Stimulated activated CD8-positive, alpha-beta memory T cell treated with anti-CD3 and anti-CD28 coated beads, Interleukin-4, amount 100 ng/mL, for 4 hours (primary cell): ENCODE results near the gene OR4D10.
"Not testable (repeated sequence)": the region's sequence is repeated elsewhere in the genome, so short reads cannot be mapped to it uniquely, and the experiment has no call there.

ENCODE experiments used
- DNase-seq, 2 donors: peaks; one replicate each; pipeline ENCODE4 v3.0.0-alpha.2; 2020; ENCODE audit warnings: low read depth in 2 of 2, low spot score in 1 of 2

Gene OR4D10

DNA sequence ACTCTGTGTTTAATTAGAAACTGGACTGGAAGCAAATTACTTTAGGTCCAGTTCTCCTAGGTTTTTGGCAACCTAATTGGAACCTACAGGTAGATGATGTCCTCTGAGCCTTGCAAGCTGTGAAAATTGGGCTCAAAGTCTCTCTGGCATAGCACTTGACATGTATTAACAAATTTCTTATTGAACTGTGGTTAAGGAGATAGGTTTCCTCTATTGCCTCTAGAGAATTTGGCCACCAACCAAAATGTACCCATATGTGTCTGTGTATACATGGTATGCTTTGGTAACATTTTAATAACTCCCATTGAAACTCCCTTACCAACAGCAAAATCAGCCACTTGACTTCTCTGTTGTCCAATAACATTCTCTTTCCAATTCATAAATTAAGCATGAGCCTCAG is at the start of gene OR4D10:
Gene OR4D10 (plus strand): TSS at position 301 of the 400 bp plus-strand sequence. CDS start 4,115 bp downstream, outside the sequence.
- no peak for DNase-seq

DNA sequence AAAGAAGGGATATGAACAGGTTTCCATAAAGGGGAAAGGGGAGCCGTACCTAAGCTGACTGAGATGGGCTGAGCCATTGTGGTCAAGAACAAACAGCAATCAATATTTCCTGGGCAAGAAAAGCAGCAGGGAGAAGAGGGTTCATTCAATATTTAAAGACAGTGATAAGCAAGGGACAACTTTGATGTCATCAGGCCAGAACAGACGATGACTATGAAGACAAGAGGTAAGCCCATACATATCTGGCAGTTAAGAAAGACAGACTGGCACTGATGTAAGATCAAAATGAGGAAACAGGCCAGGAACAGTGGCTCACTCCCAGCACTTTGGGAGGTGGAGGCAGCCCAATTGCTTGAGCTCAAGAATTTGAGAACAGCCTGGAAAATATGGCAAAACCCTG is 49.3 kb upstream of the OR4D10 start:
- DNase-seq, result no peak

DNA sequence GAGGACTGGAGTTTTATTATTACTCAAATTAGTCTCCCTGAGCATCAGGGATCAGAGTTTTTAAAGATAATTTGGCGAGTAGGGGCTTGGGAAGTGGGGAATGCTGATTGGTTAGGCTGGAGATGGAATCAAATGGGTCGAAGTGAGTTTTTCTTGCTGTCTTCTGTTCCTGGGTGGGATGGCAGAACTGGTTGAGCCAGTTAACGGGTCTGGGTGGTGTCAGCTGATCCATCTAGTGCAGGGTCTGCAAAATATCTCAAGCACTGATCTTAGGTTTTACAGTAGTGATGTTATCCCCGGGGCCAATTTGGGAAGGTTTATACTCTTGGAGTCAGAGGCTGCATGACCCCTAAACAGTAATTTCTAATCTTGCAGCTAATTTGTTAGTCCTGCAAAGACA is 48.0 kb upstream of the OR4D10 start:
- DNase-seq, result no peak

DNA sequence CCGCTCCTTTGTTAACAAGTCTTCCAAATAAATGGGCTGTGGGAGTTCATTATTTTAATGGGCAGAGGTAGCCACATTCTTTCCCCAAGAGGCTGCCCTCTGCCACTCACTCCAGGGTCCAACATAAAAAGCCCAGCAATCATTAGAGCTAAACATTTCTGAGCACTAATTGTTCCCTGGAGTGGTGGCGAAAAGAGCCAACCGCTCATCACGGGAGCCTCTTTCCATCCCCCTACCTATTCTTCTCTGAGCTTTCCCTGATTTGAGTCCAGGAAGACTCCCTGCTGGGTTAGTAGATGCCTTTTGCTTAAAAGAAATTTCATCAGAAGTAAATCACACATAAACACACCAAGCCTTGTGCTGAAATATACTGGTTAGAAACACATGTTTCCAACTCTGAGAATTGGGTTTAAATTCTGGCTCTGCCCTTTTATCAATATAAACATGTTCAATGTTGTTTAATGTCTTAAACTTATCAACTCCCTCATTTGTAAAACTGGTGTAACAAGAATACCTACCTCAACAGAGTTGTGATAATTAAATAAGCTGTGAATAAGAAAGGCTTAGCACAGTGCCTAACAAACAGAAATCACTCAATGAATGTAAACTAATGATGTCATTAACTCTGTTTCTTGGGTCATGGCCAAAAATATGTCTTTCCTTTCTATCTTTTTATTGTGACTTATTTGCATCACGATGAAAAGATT is 46.6 kb upstream of the OR4D10 start, which contains the start of gene OR5A2:
Gene OR5A2 (minus strand): TSS at position 53 of the 707 bp plus-strand sequence. CDS start 3,460 bp downstream, outside the sequence.
- DNase-seq, result no peak

DNA sequence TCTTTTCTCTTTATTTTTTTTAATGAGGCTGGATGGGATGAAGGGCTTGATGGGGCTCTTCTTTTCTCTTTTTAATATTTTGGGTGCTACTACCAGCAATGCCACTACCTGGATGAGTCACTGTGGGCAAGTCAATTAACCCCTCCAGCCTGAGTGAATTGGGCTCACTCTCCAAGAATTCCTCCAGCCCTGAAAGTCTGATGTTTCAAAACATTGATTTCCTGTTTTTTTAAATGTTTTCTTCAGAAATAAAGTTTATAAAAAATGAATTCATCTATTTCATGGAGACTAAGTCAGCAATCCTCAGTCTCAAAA is 46.1 kb upstream of the OR4D10 start:
- no peak for DNase-seq

DNA sequence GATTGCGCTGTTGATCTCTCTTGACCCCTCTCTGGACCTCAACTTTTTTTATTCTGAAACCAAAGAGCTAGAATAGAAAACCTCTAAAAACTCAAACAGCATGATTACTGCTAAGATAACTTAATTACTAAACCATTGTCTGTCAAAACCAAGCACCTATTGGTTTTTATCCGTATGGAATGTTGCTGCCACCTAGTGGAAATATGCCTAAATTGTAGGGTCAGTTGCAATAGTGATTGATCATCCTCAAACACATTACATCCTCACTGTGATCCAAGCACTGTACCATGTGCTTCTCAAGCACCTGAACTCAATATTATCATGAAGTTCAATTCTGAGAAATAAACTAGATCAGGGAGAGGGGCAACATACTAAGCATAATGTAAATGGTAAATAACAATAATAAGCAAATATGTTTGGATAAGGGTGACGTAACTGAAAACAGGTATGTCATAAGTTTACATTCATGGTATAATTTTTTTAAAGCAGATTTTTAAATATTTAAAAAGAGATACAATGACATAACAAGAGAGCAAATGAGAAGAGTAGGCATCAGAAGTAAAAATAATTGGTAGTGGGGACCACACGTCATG is 43.1 kb upstream of the OR4D10 start:
- DNase-seq, result no peak

DNA sequence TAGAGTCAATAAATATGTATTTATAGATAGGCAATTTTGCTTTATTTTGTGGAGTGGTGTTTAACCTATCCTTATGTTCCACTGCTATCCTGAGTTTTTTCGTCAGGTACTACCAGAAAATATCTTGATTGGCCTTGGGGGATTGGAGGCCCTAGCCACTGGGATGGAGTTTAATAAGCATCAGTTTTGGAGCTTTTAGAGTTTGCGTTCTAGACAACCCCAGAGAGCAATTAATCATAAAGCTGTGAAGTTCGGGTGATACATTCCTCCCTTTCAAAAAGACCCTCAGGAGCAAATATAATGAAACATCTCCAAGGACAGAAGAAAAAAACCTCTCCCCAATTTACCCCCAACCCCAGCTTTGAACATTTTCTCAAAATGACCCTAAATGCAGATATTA is 36.9 kb upstream of the OR4D10 start, which contains the start of gene OR5A1:
Gene OR5A1 (plus strand): TSS at position 301 of the 400 bp plus-strand sequence. CDS start 6,700 bp downstream, outside the sequence.
- no peak for DNase-seq

DNA sequence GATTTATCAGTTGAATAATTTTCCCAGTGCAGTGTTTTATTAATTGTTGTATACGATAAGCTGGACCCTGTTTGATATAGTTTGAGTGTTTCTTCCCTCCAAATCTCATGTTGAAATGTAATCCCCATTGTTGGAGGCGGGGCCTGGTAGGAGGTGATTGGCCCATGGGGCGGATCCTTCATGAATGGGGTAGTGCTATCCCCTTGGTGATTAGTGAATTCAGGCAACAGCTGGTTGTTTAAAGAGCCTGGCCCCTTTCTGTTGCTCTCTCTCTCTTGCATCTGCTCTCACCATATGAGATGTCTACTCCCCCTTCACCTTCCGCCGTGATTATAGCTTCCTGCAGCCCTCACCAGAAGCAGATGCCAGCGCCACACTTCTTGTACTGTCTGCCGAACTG is 35.3 kb upstream of the OR4D10 start:
- no peak for DNase-seq

DNA sequence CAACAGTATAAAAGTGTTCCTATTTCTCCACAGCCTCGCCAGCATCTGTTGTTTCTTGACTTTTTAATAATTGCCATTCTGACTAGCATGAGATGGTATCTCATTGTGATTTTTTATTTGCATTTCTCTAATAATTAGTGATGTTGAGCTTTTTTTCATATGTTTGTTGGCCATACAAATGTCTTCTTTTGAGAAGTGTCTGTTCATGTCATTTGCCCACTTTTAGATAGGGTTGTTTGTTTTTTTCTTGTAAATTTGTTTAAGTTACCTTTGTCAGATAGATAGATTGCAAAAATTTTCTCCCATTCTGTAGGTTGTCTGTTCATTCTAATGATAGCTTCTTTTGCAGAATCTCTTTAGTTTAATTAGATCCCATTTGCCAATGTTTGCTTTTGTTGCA is 27.5 kb upstream of the OR4D10 start:
- DNase-seq, result not testable (repeated sequence)

DNA sequence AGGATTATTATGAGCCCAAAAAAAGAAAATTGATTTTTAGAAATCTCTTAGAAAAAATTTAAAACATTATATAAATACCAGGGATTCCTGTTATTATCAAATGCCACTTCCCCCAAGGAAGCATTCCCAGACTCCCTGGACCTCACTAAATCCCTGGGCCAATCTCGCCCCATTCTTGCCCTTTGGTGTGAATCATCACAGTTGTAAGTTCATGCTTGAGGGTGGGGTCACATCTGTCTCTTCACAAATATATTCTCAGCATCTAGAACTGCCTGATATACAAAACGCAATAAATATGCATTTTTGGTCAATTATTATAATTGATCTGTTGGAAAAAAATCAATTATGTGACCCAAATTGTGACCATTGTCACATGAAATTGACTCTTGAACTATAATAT is 24.6 kb upstream of the OR4D10 start:
- no peak for DNase-seq

DNA sequence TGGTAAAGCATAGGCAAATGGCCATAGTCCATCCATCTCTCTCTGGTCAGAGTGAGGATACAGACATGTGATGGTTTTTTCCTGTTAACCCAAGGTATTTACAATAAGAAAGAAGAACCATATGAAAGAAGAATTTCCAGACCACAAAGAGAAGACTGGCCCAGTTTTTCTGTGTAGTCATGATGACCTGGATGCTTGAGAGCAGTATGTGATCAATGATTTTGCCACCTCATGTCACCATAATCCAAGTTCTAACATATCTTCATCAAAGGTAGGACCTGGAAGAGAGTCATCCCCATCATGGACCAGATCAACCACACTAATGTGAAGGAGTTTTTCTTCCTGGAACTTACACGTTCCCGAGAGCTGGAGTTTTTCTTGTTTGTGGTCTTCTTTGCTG is 16.5 kb upstream of the OR4D10 start, which contains the start of gene OR4D6:
Gene OR4D6 (plus strand): TSS at position 301 of the 400 bp plus-strand sequence. CDS start 0 bp downstream, at position 301.
- no peak for DNase-seq

DNA sequence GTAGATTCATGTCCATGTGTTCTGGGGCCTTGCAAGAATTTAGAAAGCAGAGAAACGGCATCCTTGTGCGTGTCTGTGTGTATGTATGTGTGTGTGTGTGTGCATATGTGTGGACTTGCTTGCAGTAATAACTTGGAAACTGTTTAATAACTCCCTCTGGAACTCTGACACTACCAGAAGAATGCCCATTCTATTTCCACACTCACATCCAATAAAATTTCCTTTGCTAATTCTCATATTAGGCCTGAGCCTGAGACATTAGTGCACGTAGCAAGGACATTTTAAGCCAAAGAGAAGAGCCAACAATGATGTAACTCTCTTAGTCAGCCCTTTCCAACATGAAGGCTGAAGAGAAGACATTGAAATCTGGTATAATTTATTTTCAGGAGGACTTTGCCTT is 13.2 kb upstream of the OR4D10 start:
- DNase-seq, result no peak

DNA sequence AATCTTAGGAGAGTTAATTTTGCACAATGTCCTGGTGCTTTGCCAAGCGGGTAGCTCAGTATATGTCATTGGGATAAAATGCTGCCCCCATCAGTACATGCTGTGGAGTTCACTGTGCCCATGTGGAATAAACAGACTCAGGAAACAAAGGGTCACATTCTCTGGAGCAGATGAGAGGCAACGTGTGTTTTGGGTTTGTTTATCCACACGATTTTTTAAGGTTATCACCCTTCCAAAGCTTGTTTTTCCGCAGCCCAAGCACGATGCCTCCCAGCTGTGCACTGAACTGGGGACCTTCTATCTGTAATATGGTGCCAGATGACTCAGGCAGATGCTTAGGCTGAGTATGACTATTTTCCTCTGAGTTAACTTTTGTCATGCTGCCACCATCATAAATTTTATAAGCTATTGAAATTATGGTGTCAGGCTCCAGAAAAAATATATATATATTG is 9.9 kb upstream of the OR4D10 start:
- DNase-seq, result no peak

DNA sequence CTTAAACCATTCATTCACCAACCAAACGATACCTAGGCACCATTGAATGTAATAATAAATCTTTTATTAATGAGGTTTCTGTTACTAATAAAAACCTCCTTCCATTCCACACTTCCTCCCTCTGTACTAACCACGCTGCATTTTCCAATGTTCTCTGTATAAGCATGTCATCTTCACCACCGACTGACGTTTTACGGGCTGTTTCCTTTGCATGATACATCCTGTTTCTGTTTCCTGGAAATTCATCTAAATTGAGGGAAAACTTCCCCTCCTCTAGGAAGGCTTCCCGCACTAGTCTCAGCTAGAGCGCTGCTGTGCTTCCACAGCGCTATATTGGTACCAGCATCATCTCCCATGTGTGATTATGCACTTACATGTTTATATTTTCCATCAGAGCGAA is 2.1 kb downstream of the OR4D10 start:
- no peak for DNase-seq

DNA sequence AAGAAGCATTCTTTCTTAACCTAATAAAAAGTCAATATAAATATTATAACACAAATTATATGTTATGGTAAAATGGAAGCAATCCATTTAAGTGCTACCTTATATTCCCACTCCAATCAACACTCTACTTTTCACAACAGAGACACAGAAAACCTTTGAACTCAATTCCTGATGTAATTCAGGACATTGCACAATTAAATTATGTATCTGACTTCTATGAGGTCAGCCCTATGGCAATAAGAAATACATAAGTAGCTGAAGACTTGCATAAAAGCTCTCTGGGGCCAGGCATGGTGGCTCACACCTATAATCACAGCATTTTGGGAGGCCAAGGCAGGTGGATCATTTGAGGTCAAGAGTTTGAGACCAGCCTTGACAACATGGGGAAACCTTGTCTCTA is 6.8 kb downstream of the OR4D10 start:
- DNase-seq, result no peak

DNA sequence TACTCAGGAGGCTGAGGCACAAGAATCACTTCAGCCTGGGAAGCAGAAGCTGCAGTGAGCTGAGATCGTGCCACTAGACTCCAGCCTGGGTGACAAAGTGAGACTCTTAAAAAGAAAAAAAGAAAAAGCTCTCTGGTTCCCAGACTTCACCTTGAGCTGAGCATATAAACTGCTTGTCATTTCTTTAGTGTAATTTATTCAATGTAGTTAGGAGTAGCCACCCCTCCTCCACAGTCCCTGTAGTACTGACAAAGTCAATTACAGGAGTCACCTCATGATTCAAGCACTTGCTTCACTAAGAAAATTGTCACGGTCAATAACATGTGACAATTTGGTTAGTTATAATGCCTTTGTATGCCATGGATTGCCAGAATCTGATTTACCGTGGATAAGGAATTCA is 7.2 kb downstream of the OR4D10 start:
- DNase-seq, result no peak

DNA sequence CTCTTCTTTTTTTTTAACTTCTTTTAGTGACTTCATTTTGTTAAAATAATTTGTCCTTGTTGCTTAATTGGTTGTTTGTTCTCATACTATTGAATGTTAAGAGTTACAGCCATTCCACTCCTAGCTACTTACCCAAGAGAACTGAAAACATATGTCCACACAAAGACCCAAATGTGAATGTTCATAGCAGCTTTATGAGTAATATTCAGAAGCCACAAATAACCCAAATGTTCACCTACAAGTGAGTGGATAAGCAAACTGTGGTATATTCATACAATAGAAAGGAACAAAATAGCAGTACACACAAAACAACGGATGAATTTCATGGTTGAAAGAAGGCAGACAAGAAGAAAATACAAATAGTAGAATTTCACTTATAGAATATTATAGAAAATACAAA is 28.8 kb downstream of the OR4D10 start:
- no peak for DNase-seq

DNA sequence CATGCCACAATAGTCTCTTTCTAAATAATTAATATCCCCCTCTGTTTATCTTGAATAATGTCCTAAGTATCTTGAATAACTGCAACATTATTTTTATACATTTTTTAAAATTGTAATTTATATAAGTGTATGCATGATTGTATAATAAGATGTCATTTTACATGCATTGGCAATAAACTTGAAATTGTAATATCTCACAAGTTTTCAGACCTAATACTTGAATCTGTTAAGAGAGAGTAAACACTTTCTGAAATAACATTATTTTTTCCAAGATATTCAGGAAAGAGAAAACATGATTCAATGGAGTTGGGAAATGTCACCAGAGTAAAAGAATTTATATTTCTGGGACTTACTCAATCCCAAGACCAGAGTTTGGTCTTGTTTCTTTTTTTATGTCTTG is 30.2 kb downstream of the OR4D10 start, which contains the start of gene OR4D11:
Gene OR4D11 (plus strand): TSS at position 301 of the 400 bp plus-strand sequence. CDS start 0 bp downstream, at position 301.
- DNase-seq, result no peak

DNA sequence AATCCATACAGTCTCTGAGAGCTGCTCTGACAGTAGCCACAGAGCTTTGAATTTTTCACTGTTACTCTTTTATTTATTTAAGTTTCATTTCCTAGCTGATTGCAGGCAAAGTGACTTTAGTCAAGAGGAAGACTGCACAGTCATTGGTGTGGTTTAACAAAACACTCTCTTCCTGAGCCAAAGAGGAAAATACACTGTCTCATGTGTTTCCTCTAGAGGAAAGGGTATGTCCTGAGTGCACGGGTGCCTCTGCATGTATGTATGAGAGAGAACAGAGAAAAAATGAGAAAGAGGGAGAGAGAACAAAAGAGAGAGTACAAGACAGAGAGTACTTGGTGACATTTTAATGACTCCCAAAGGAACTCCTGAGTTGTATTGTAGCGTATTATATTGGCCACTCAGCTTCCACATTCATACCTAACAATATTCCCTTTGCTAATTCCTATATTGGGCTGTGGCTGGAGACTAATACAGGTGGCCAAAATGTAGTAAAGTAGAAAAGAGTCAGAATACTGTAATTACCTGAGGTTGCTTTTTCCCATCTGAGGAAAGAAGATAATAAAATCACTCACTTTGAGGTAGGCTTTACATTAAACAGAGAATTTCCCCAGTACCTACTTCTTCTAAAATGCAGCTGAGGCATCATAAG is 38.0 kb downstream of the OR4D10 start, which contains the start of gene OR4D9:
Gene OR4D9 (plus strand): TSS at position 599 of the 649 bp plus-strand sequence. CDS start 3,374 bp downstream, outside the sequence.
- no peak for DNase-seq

DNA sequence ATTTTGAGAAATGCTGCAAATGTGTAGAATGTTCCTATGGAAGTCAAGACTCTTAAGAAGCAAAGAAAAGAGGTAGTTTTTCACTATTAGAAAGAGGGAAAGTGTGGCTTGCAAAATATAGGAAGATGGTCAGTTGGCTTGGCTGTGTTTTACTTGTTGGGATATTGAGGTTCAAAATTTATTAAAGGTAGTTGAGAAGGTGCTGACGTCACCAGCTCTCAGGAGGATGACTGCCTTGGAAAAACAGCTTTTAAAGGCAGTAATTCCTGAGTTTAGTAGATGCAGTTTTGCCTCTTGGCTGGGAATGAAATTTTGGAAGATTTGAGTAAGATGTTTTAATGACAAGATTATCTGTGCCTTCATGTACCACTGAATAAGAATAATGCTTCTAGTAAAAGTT is 38.6 kb downstream of the OR4D10 start:
- no peak for DNase-seq

DNA sequence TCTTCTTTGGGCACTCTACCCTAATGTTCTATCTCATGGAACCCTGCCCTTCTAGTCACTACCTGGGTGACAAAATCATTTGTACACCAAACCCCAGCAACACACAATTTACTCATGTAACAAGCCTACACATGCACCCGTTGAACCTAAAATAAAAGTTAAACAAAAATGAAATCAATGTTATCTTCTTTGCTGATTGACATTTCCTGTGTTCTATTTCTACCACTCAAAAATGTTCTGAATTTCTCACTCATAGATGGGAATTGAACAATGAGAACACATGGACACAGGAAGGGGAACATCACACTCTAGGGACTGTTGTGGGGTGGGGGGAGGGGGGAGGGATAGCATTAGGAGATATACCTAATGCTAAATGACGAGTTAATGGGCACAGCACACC is 47.0 kb downstream of the OR4D10 start:
- DNase-seq, result not testable (repeated sequence)

DNA sequence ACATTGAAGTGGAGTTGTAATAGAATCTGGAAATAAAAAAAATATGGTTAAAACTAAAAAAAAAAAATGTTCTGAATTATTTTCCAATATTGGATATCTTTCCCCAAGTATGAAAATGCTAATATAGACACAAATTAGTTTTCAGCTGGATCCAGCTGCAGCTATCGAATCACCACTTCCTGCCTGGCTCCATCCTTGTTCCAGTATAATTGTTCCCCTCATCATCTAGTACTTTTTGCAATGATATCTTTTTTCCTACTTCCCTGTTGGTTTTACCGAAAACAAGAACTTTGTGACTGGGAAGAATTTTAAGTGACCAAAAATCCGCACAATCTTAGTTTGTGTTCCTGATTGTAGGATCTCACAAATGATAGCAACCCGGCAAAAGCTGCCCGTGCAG is 47.6 kb downstream of the OR4D10 start:
- no peak for DNase-seq
